WTC11 (cell line): ENCODE measurements around the gene AHR. TPM values are rescaled to one million over a fixed set of nuclear protein-coding genes. Genes with fewer than 3 reads are reported as not detected.

ENCODE experiments used
- ATAC-seq: fragments of 200-7000 bp; cut with Tn5 transposase; 2 replicates; pipeline ENCODE4 v1.10.0; 2021; ENCODE audit warnings: mild to moderate bottlenecking, moderate library complexity
- CTCF ChIA-PET: fragments of 300-600 bp; sonication (Branson Sonifier 250); formaldehyde crosslinking; loops from one replicate; lab custom pipeline; 2021; ENCODE audit warnings: antibody characterized with exemption; lab: Charles Lee
- POLR2A ChIA-PET: fragments of 350-600 bp; sonication (Branson Sonifier 250); formaldehyde crosslinking; loops from one replicate; lab custom pipeline; 2021; ENCODE audit warnings: antibody characterized with exemption; lab: Charles Lee
- DNase-seq: peaks from one replicate; pipeline ENCODE4 v3.0.0; 2021; ENCODE audit warnings: low spot score
- H3K27ac Mint-ChIP-seq: 2 replicates; pipeline ENCODE4 v1.8.0; 2021; ENCODE audit warnings: mixed read lengths
- H3K27me3 Mint-ChIP-seq: 2 replicates; pipeline ENCODE4 v1.8.0; 2021; ENCODE audit warnings: low read depth, mild to moderate bottlenecking, moderate library complexity, mixed read lengths
- H3K36me3 Mint-ChIP-seq: 2 replicates; pipeline ENCODE4 v1.8.0; 2021; ENCODE audit warnings: mixed read lengths
- H3K4me1 Mint-ChIP-seq: 2 replicates; pipeline ENCODE4 v1.8.0; 2022; ENCODE audit warnings: mixed read lengths
- H3K4me3 Mint-ChIP-seq: 2 replicates; pipeline ENCODE4 v1.8.0; 2021; ENCODE audit warnings: mild to moderate bottlenecking, moderate library complexity, mixed read lengths
- H3K9me3 Mint-ChIP-seq: 2 replicates; pipeline ENCODE4 v1.8.0; 2021; ENCODE audit warnings: mixed read lengths
- ATF3 ChIP-seq: sonication (generic); formaldehyde crosslinking; conservative IDR thresholded peaks from 2 replicates; pipeline ENCODE4 v1.8.1; 2022; ENCODE audit warnings: mild to moderate bottlenecking, missing genetic modification reagents
- E2F5 ChIP-seq: sonication (generic); formaldehyde crosslinking; IDR thresholded peaks from 2 replicates; pipeline ENCODE4 v1.8.1; 2022; ENCODE audit warnings: mild to moderate bottlenecking, moderate library complexity, missing genetic modification reagents
- EMX1 ChIP-seq: fragments of 250-450 bp; sonication (Bioruptor Pico); IDR thresholded peaks from 2 replicates; pipeline ENCODE4 v1.8.0; 2021; ENCODE audit warnings: mild to moderate bottlenecking
- FOXP1 ChIP-seq: sonication (generic); formaldehyde crosslinking; IDR thresholded peaks from 2 replicates; pipeline ENCODE4 v1.8.0; 2022; ENCODE audit warnings: missing genetic modification reagents, mild to moderate bottlenecking, moderate library complexity, borderline replicate concordance
- GABPB1 ChIP-seq: sonication (generic); formaldehyde crosslinking; IDR thresholded peaks from 2 replicates; pipeline ENCODE4 v1.8.1; 2023; ENCODE audit warnings: mild to moderate bottlenecking, missing genetic modification reagents
- GRHL2 ChIP-seq: fragments of 250-450 bp; sonication (Bioruptor Pico); IDR thresholded peaks from 2 replicates; pipeline ENCODE4 v1.8.0; 2022; ENCODE audit warnings: mild to moderate bottlenecking, moderate library complexity; ENCODE audit not compliant: insufficient replicate concordance, severe bottlenecking
- HMGA2 ChIP-seq: fragments of 250-450 bp; sonication (Bioruptor Pico); IDR thresholded peaks from 2 replicates; pipeline ENCODE4 v1.4.0; 2021; ENCODE audit warnings: mild to moderate bottlenecking, moderate library complexity
- JUN ChIP-seq: sonication (generic); formaldehyde crosslinking; IDR thresholded peaks from 2 replicates; pipeline ENCODE4 v1.8.0; 2023; ENCODE audit warnings: mild to moderate bottlenecking, missing genetic modification reagents
- KAT7 ChIP-seq: sonication (generic); formaldehyde crosslinking; IDR thresholded peaks from 2 replicates; pipeline ENCODE4 v1.8.1; 2023; ENCODE audit warnings: missing genetic modification reagents, mild to moderate bottlenecking, borderline replicate concordance
- MLX ChIP-seq: sonication (generic); formaldehyde crosslinking; IDR thresholded peaks from 2 replicates; pipeline ENCODE4 v1.8.1; 2023; ENCODE audit warnings: mild to moderate bottlenecking, missing genetic modification reagents, moderate library complexity
- MXD4 ChIP-seq: fragments of 250-450 bp; sonication (Bioruptor Pico); IDR thresholded peaks from 2 replicates; pipeline ENCODE4 v1.8.0; 2021; ENCODE audit warnings: mild to moderate bottlenecking, moderate library complexity, borderline replicate concordance
- NFATC4 ChIP-seq: fragments of 250-450 bp; sonication (Bioruptor Pico); IDR thresholded peaks from 2 replicates; pipeline ENCODE4 v1.9.0; 2021; ENCODE audit warnings: mild to moderate bottlenecking
- NFE2L1 ChIP-seq: sonication (generic); formaldehyde crosslinking; IDR thresholded peaks from 2 replicates; pipeline ENCODE4 v1.8.1; 2023; ENCODE audit warnings: missing genetic modification reagents
- NFYB ChIP-seq: sonication (generic); formaldehyde crosslinking; conservative IDR thresholded peaks from 2 replicates; pipeline ENCODE4 v1.8.0; 2022; ENCODE audit warnings: low read depth, missing genetic modification reagents
- PREB ChIP-seq: sonication (generic); formaldehyde crosslinking; IDR thresholded peaks from 2 replicates; pipeline ENCODE4 v1.8.1; 2022; ENCODE audit warnings: mild to moderate bottlenecking, missing genetic modification reagents, moderate library complexity, borderline replicate concordance
- RELA ChIP-seq: sonication (generic); formaldehyde crosslinking; IDR thresholded peaks from 2 replicates; pipeline ENCODE4 v1.8.1; 2022; ENCODE audit warnings: missing genetic modification reagents, mild to moderate bottlenecking, borderline replicate concordance
- SMAD3 ChIP-seq: sonication (generic); formaldehyde crosslinking; IDR thresholded peaks from 2 replicates; pipeline ENCODE4 v1.8.0; 2022; ENCODE audit warnings: missing genetic modification reagents, mild to moderate bottlenecking, borderline replicate concordance
- TEAD4 ChIP-seq: sonication (generic); formaldehyde crosslinking; IDR thresholded peaks from 2 replicates; pipeline ENCODE4 v1.8.0; 2022; ENCODE audit warnings: mild to moderate bottlenecking, missing genetic modification reagents
- USF1 ChIP-seq: sonication (generic); formaldehyde crosslinking; IDR thresholded peaks from 2 replicates; pipeline ENCODE4 v1.8.0; 2022; ENCODE audit warnings: mild to moderate bottlenecking, missing genetic modification reagents
- ZMAT4 ChIP-seq: fragments of 250-450 bp; sonication (Bioruptor Pico); IDR thresholded peaks from 2 replicates; pipeline ENCODE4 v1.9.0; 2021; ENCODE audit warnings: mild to moderate bottlenecking
- ZNF121 ChIP-seq: sonication (generic); formaldehyde crosslinking; IDR thresholded peaks from 2 replicates; pipeline ENCODE4 v1.8.0; 2023; ENCODE audit warnings: missing genetic modification reagents
- ZNF232 ChIP-seq: sonication (generic); formaldehyde crosslinking; IDR thresholded peaks from 2 replicates; pipeline ENCODE4 v1.8.0; 2022; ENCODE audit warnings: mild to moderate bottlenecking, missing genetic modification reagents
- ZNF317 ChIP-seq: sonication (generic); formaldehyde crosslinking; IDR thresholded peaks from 2 replicates; pipeline ENCODE4 v1.8.1; 2023; ENCODE audit warnings: low read depth, mild to moderate bottlenecking, moderate library complexity, missing genetic modification reagents, borderline replicate concordance
- ZNF671 ChIP-seq: fragments of 250-450 bp; sonication (Bioruptor Pico); IDR thresholded peaks from 2 replicates; pipeline ENCODE4 v1.8.0; 2021; ENCODE audit warnings: mild to moderate bottlenecking
- total RNA-seq: library from RNA; stranded (reverse); gene quantifications from 3 replicates; pipeline ENCODE4 v1.2.3, GENCODE V29; 2021

AHR gene
- total RNA-seq, 1 experiment from 2014 or later, result 5.8 TPM

- no peak for ATAC-seq
- CTCF ChIA-PET, result no interaction called here
- H3K4me1 Mint-ChIP-seq, result peaks cover 4% of the 10 kb centered on the region
- TF ChIP-seq NFE2L1 (CRISPR knock-in tag) (no peak), ZMAT4 (CRISPR knock-in tag) (no peak), TEAD4 (CRISPR knock-in tag) (no peak), E2F5 (CRISPR knock-in tag) (no peak), RELA (CRISPR knock-in tag) (no peak), MXD4 (CRISPR knock-in tag) (no peak), JUN (CRISPR knock-in tag) (no peak), ZNF671 (no peak), NFATC4 (CRISPR knock-in tag) (no peak), USF1 (no peak), ZNF121 (CRISPR knock-in tag) (no peak), SMAD3 (CRISPR knock-in tag) (no peak), MLX (CRISPR knock-in tag) (no peak), GABPB1 (no peak), NFYB (CRISPR knock-in tag) (no peak), HMGA2 (CRISPR knock-in tag) (no peak), ATF3 (CRISPR knock-in tag) (no peak), PREB (CRISPR knock-in tag) (no peak)
- TF ChIP-seq, all 79 proteins: peak for 0
- H3K4me3 Mint-ChIP-seq, result no peak overlapping the region
- no peak overlapping the region for H3K27ac Mint-ChIP-seq
- no peak for DNase-seq
- no peaks in the 10 kb centered on the region for H3K27me3 Mint-ChIP-seq
- H3K9me3 Mint-ChIP-seq, result no peaks in the 10 kb centered on the region
- POLR2A ChIA-PET, result no interaction called here
- 0 out of 2 replicates have a peak, but pooled peaks cover 5% of the 10 kb centered on the region for H3K36me3 Mint-ChIP-seq
Observed at GRCh38 chr7:17328641-17329040, 30.2 kb downstream of the AHR start.

- Mint-ChIP-seq H3K9me3 (no peaks in the 10 kb centered on the region), H3K27me3 (no peaks in the 10 kb centered on the region)
- TF ChIP-seq EMX1, result no peak
- no peak for TF ChIP-seq GRHL2
- TF ChIP-seq, all 79 proteins: peak for 0
- no peak for DNase-seq
- ChIA-PET POLR2A (no interaction called here), CTCF (no interaction called here)
- 0 out of 2 replicates have a peak, but pooled peaks cover 7% of the 10 kb centered on the region for H3K36me3 Mint-ChIP-seq
- no peak overlapping the region for H3K4me3 Mint-ChIP-seq
- no peak overlapping the region for H3K27ac Mint-ChIP-seq
- peaks cover 4% of the 10 kb centered on the region for H3K4me1 Mint-ChIP-seq
- no peak for ATAC-seq
Observed at GRCh38 chr7:17329440-17329839, 31.0 kb downstream of the AHR start.

- POLR2A ChIA-PET, result no interaction called here
- TF ChIP-seq E2F5 (CRISPR knock-in tag), result no peak
- TF ChIP-seq HMGA2 (CRISPR knock-in tag), result peak; percentile 90
- no peak for TF ChIP-seq ZNF232 (CRISPR knock-in tag)
- TF ChIP-seq KAT7 (CRISPR knock-in tag), result no peak
- no peak for TF ChIP-seq FOXP1
- TF ChIP-seq ZNF317 (CRISPR knock-in tag), result no peak
- TF ChIP-seq, all 79 proteins: peak for 1
- no peak overlapping the region for H3K4me3 Mint-ChIP-seq
- no peak for ATAC-seq
- H3K4me1 Mint-ChIP-seq, result peaks cover 4% of the 10 kb centered on the region
- CTCF ChIA-PET, result no interaction called here
- H3K36me3 Mint-ChIP-seq, result peaks cover 11% of the 10 kb centered on the region; the same call in 1 of the 2 replicates
- no peaks in the 10 kb centered on the region for H3K9me3 Mint-ChIP-seq
- H3K27ac Mint-ChIP-seq, result no peak overlapping the region
- DNase-seq, result no peak
- no peaks in the 10 kb centered on the region for H3K27me3 Mint-ChIP-seq
Observed at GRCh38 chr7:17331891-17332501, 33.5 kb downstream of the AHR start.
